Liver (tissue), 9 donors: ENCODE measurements around the gene LPP. TPM values are rescaled to one million over a fixed set of nuclear protein-coding genes. Genes with fewer than 3 reads are reported as not detected.

Experiments
- DNase-seq: peaks from one replicate; pipeline ENCODE4 v3.0.0-alpha.2; 2017; ENCODE audit warnings: low spot score
- H3K27ac ChIP-seq, 2 donors: one replicate each; pipeline ENCODE4 v1.7.0; 2013; ENCODE audit warnings: inconsistent platforms in 2 of 2, low read length in 2 of 2, control low read depth in 1 of 2, low read depth in 1 of 2, mild to moderate bottlenecking in 1 of 2
- H3K27me3 ChIP-seq, 4 donors: one replicate each; pipeline versions ENCODE4 v1.6.1 to v1.7.0; 2013; ENCODE audit warnings: low read length in 3 of 4, inconsistent platforms in 1 of 4, mild to moderate bottlenecking in 1 of 4, moderate library complexity in 1 of 4; ENCODE audit not compliant: control insufficient read depth in 4 of 4, insufficient read depth in 4 of 4
- H3K36me3 ChIP-seq, 4 donors: one replicate each; pipeline versions ENCODE4 v1.6.1 to v1.7.0; 2013; ENCODE audit warnings: low read length in 3 of 4, mild to moderate bottlenecking in 3 of 4, low read depth in 1 of 4, moderate library complexity in 1 of 4; ENCODE audit not compliant: control insufficient read depth in 4 of 4, insufficient read depth in 3 of 4
- H3K4me1 ChIP-seq, 4 donors: one replicate each; pipeline versions ENCODE4 v1.6.1 to v1.7.0; 2013; ENCODE audit warnings: low read length in 3 of 4, mild to moderate bottlenecking in 3 of 4, moderate library complexity in 1 of 4; ENCODE audit not compliant: control insufficient read depth in 4 of 4, insufficient read depth in 4 of 4
- H3K4me3 ChIP-seq, 3 donors: one replicate each; pipeline versions ENCODE4 v1.6.1 to v1.7.0; 2013; ENCODE audit warnings: low read length in 3 of 3, control low read depth in 1 of 3, low read depth in 1 of 3, mild to moderate bottlenecking in 1 of 3
- H3K9ac ChIP-seq, 2 donors: one replicate each; pipeline ENCODE4 v1.7.0; 2013; ENCODE audit warnings: low read length in 2 of 2, mild to moderate bottlenecking in 2 of 2, moderate library complexity in 2 of 2, control low read depth in 1 of 2, low read depth in 1 of 2
- H3K9me3 ChIP-seq, 4 donors: one replicate each; pipeline versions ENCODE4 v1.6.1 to v1.7.0; 2013; ENCODE audit warnings: low read length in 3 of 4; ENCODE audit not compliant: control insufficient read depth in 4 of 4
- CTCF ChIP-seq: fragments of 150-350 bp; IDR thresholded peaks from 2 replicates; pipeline ENCODE4 v1.5.1; 2017; ENCODE audit warnings: improper control_type of control experiment, low read depth, low read length; ENCODE audit not compliant: missing input control
- EGR1 ChIP-seq, 2 donors: IDR thresholded peaks; 2 replicates each; pipeline ENCODE4 v1.6.1; 2016 to 2018; ENCODE audit warnings: antibody characterized with exemption in 2 of 2, low read depth in 2 of 2
- FOXA1 ChIP-seq: IDR thresholded peaks from 2 replicates; pipeline ENCODE4 v1.6.1; 2016; ENCODE audit warnings: antibody characterized with exemption
- FOXA2 ChIP-seq: IDR thresholded peaks from 2 replicates; pipeline ENCODE4 v1.6.1; 2016; ENCODE audit warnings: antibody characterized with exemption
- GABPA ChIP-seq, 2 donors: IDR thresholded peaks in 1 of 2; conservative IDR thresholded peaks in 1 of 2; 2 replicates each; pipeline ENCODE4 v1.6.1; 2016; ENCODE audit warnings: antibody characterized with exemption in 2 of 2, mild to moderate bottlenecking in 1 of 2, moderate library complexity in 1 of 2
- HNF4A ChIP-seq, 2 donors: conservative IDR thresholded peaks; 2 replicates each; pipeline ENCODE4 v1.6.1; 2016; ENCODE audit warnings: antibody characterized with exemption in 2 of 2, mild to moderate bottlenecking in 2 of 2
- HNF4G ChIP-seq: IDR thresholded peaks from 2 replicates; pipeline ENCODE4 v1.6.1; 2016; ENCODE audit warnings: antibody characterized with exemption
- JUND ChIP-seq, 2 donors: IDR thresholded peaks; 2 replicates each; pipeline ENCODE4 v1.6.1; 2016; ENCODE audit warnings: antibody characterized with exemption in 2 of 2
- MAX ChIP-seq: IDR thresholded peaks from 2 replicates; pipeline ENCODE4 v1.6.1; 2016; ENCODE audit warnings: antibody characterized with exemption
- NR2F2 ChIP-seq: IDR thresholded peaks from 2 replicates; pipeline ENCODE4 v1.6.1; 2016; ENCODE audit warnings: antibody characterized with exemption
- RAD21 ChIP-seq, 2 donors: IDR thresholded peaks; 2 replicates each; pipeline ENCODE4 v1.6.1; 2016; ENCODE audit warnings: antibody characterized with exemption in 2 of 2, mild to moderate bottlenecking in 2 of 2
- RXRA ChIP-seq, 2 donors: IDR thresholded peaks; 2 replicates each; pipeline ENCODE4 v1.6.1; 2017 to 2018; ENCODE audit warnings: antibody characterized with exemption in 2 of 2, mild to moderate bottlenecking in 1 of 2
- SP1 ChIP-seq: IDR thresholded peaks from 2 replicates; pipeline ENCODE4 v1.6.1; 2018; ENCODE audit warnings: antibody characterized with exemption, mild to moderate bottlenecking
- TAF1 ChIP-seq: conservative IDR thresholded peaks from 2 replicates; pipeline ENCODE4 v1.6.1; 2016; ENCODE audit warnings: antibody characterized with exemption, mild to moderate bottlenecking
- YY1 ChIP-seq: IDR thresholded peaks from 2 replicates; pipeline ENCODE4 v1.6.1; 2016; ENCODE audit warnings: antibody characterized with exemption, mild to moderate bottlenecking
- ZBTB33 ChIP-seq: IDR thresholded peaks from 2 replicates; pipeline ENCODE4 v1.6.1; 2016; ENCODE audit warnings: antibody characterized with exemption
- WGBS: extraction: QIAGEN DNeasy Blood & Tissue Kit; methylation state at CpG from one replicate; pipeline ENCODE4 v1.1.7; 2013; 5-methylcytosine and 5-hydroxymethylcytosine counted together
- polyA plus RNA-seq, 2 donors: library from polyadenylated mRNA; stranded (reverse) in 1 of 2; unstranded in 1 of 2; fragments of 200-250 nt in 1 of 2; fragments of >200 nt in 1 of 2; fragmentation: Nextera tagmentation in 1 of 2; extraction: Ambion mirVana in 1 of 2; gene quantifications; one replicate each; pipeline versions ENCODE4 v1.2.1 to v1.2.3, GENCODE V29; 2013 to 2015
- total RNA-seq, 2 donors: library from RNA; depleted of rRNA; stranded (reverse); fragments of >200 nt; gene quantifications; one replicate each; pipeline ENCODE4 v1.2.3, GENCODE V29; 2014
- TF ChIP-seq, protein P1 (sequence below): IDR thresholded peaks from 2 replicates; pipeline ENCODE4 v1.6.1; 2016; ENCODE audit warnings: antibody characterized with exemption, mild to moderate bottlenecking
- TF ChIP-seq, protein P2 (sequence below): IDR thresholded peaks from 2 replicates; pipeline ENCODE4 v1.6.1; 2016; ENCODE audit warnings: antibody characterized with exemption
- donor health status: healthy.
- donor health status: healthy.
- donor health status: healthy.
- donor health status: healthy.
- donor health status: healthy.

The LPP gene
- total and polyA plus RNA-seq, 4 donors: 3.3 to 53.7 (median 28.2) TPM

- H3K9me3 ChIP-seq: no peaks in the 10 kb centered on the region
- no peaks in the 10 kb centered on the region for H3K36me3 ChIP-seq
- DNase-seq: no peak
- H3K27me3 ChIP-seq: no peaks in the 10 kb centered on the region
- no peak overlapping the region for H3K4me3 ChIP-seq
- H3K27ac ChIP-seq: no peak overlapping the region
- no peak overlapping the region for H3K9ac ChIP-seq
- peaks cover 0 to 7% (median 1%) of the 10 kb centered on the region in 4 donors for H3K4me1 ChIP-seq
- WGBS: 93% methylated on average over 3 of the region's 3 CpGs
- TF ChIP-seq, protein P1, sequence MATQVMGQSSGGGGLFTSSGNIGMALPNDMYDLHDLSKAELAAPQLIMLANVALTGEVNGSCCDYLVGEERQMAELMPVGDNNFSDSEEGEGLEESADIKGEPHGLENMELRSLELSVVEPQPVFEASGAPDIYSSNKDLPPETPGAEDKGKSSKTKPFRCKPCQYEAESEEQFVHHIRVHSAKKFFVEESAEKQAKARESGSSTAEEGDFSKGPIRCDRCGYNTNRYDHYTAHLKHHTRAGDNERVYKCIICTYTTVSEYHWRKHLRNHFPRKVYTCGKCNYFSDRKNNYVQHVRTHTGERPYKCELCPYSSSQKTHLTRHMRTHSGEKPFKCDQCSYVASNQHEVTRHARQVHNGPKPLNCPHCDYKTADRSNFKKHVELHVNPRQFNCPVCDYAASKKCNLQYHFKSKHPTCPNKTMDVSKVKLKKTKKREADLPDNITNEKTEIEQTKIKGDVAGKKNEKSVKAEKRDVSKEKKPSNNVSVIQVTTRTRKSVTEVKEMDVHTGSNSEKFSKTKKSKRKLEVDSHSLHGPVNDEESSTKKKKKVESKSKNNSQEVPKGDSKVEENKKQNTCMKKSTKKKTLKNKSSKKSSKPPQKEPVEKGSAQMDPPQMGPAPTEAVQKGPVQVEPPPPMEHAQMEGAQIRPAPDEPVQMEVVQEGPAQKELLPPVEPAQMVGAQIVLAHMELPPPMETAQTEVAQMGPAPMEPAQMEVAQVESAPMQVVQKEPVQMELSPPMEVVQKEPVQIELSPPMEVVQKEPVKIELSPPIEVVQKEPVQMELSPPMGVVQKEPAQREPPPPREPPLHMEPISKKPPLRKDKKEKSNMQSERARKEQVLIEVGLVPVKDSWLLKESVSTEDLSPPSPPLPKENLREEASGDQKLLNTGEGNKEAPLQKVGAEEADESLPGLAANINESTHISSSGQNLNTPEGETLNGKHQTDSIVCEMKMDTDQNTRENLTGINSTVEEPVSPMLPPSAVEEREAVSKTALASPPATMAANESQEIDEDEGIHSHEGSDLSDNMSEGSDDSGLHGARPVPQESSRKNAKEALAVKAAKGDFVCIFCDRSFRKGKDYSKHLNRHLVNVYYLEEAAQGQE: no peak
- TF ChIP-seq, protein P2, sequence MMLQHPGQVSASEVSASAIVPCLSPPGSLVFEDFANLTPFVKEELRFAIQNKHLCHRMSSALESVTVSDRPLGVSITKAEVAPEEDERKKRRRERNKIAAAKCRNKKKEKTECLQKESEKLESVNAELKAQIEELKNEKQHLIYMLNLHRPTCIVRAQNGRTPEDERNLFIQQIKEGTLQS: no peak
- TF ChIP-seq TAF1: no peak
- no peak for TF ChIP-seq RXRA (IDR thresholded peaks at IDR 0.05)
These were observed 680.4 kb downstream of the LPP start for GRCh38 chr3:188834349-188834748.

GRCh38 chr3:188839187-188839695, 685.3 kb downstream of the LPP start:
- Histone ChIP-seq H3K9me3 (no peaks in the 10 kb centered on the region), H3K4me1 (peaks cover 0 to 3% (median 1%) of the 10 kb centered on the region in 4 donors), H3K9ac (no peak overlapping the region), H3K27ac (no peak overlapping the region), H3K4me3 (no peak overlapping the region), H3K36me3 (no peaks in the 10 kb centered on the region), H3K27me3 (no peaks in the 10 kb centered on the region)
- TF ChIP-seq NR2F2 (no peak), MAX (peak; percentile 21), ZBTB33 (peak; percentile 29), JUND (IDR thresholded peaks at IDR 0.05) (peak; percentile 40 to 45), HNF4G (no peak), TAF1 (no peak), RAD21 (IDR thresholded peaks at IDR 0.05) (peak; percentile 35 to 58), CTCF (no peak), RXRA (IDR thresholded peaks at IDR 0.05) (peak; percentile 23 to 58), FOXA1 (peak; percentile 48), EGR1 (IDR thresholded peaks at IDR 0.05; ENCODE audit: low read depth in 2 of 2) (no peak), HNF4A (conservative IDR thresholded peaks at IDR 0.05) (peak; percentile 64 to 66), GABPA (IDR thresholded peaks at IDR 0.05 in 1 of 2, conservative IDR thresholded peaks at IDR 0.05 in 1 of 2) (no peak), YY1 (peak; percentile 44), SP1 (peak; percentile 52), FOXA2 (peak; percentile 87)
- TF ChIP-seq, protein P2: peak; percentile 26
- TF ChIP-seq, protein P1: no peak
- 69% methylated on average over 8 of the region's 8 CpGs for WGBS
- DNase-seq: no peak
